ENCODE results near the gene TNNI3K. TPM values are rescaled to one million over a fixed set of nuclear protein-coding genes. Genes with fewer than 3 reads are reported as not detected.

The TNNI3K gene
- total and polyA plus RNA-seq, 8 donors, result 0.34 to 2.2 (median 0.39) TPM; not detected in 2

GRCh38 chr1:74197657-74198552, 37.3 kb upstream of the TNNI3K start, which contains the start of the genes FPGT and LRRIQ3:
TSS of gene FPGT (plus strand) at chr1:74198242. CDS start at chr1:74198279, 37 bp downstream.
TSS of gene LRRIQ3 (minus strand) at chr1:74198176. CDS start at chr1:74183684, 14,492 bp downstream.
- DNase-seq (peak; percentile 93 to 99 (median 96)), ATAC-seq (peak; percentile 99 to 100 (median 100)), FAIRE-seq (peak; percentile 88)
- Histone ChIP-seq H3K27me3 (no peaks in the 10 kb centered on the region), H3K9me3 (no peaks in the 10 kb centered on the region), H3K4me3 (peak within 1 kb of the TSS; percentile 42 to 63 (median 56)), H3K27ac (peak within 1 kb of the TSS; percentile 59 to 88 (median 80)), H3K36me3 (peaks cover 0 to 8% (median 0%) of the 10 kb centered on the region in 3 donors), H3K4me1 (peaks cover 0 to 9% (median 6%) of the 10 kb centered on the region in 3 donors)
- no peak for TF ChIP-seq CTCF (IDR thresholded peaks at IDR 0.05)
- 2 to 4% methylated on average over 41 of the region's 41 CpGs for WGBS, 2 donors
- intact Hi-C loops (cut with DNase I), result no loop called here

DNA sequence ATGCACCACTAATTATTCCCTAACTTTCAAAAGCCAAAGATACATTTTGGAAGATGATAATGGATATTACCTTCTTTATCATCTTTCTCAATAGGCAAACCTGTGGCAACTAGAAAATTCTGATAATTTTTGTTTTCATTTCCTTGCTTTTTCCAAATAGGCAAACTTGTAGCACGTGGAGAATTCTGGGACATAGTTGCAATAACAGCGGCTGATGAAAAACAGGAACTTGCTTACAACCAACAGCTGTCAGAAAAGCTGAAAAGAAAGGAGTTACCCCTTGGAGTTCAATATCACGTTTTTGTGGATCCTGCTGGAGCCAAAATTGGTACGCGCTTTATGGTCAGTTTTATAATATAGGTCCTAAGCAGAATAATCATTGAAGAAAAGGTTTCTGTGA, 35.7 kb upstream of the TNNI3K start:
- H3K9me3 ChIP-seq, result no peaks in the 10 kb centered on the region
- intact Hi-C loops (cut with DNase I), result no loop called here
- H3K27ac ChIP-seq, result no peak overlapping the region
- 81 to 82% methylated on average over 5 of the region's 5 CpGs for WGBS, 2 donors
- FAIRE-seq (no peak), DNase-seq (no peak), ATAC-seq (no peak)
- H3K36me3 ChIP-seq, result peaks cover 0 to 12% (median 0%) of the 10 kb centered on the region in 3 donors
- H3K4me1 ChIP-seq, result peaks cover 0 to 9% (median 6%) of the 10 kb centered on the region in 3 donors
- no peaks in the 10 kb centered on the region for H3K27me3 ChIP-seq
- no peak overlapping the region for H3K4me3 ChIP-seq
- TF ChIP-seq CTCF (IDR thresholded peaks at IDR 0.05), result no peak

DNA sequence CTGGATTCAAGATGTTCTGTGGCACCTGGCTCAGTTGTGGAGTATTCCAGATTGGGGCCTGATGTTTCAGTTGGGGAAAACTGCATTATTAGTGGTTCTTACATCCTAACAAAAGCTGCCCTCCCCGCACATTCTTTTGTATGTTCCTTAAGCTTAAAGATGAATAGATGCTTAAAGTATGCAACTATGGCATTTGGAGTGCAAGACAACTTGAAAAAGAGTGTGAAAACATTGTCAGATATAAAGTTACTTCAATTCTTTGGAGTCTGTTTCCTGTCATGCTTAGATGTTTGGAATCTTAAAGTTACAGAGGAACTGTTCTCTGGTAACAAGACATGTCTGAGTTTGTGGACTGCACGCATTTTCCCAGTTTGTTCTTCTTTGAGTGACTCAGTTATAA, 29.9 kb upstream of the TNNI3K start:
- FAIRE-seq, result no peak
- 90 to 92% methylated on average over 2 of the region's 2 CpGs for WGBS, 2 donors
- Histone ChIP-seq H3K4me1 (no peaks in the 10 kb centered on the region), H3K36me3 (peaks cover 0 to 21% (median 0%) of the 10 kb centered on the region in 3 donors), H3K9me3 (no peaks in the 10 kb centered on the region), H3K4me3 (no peak overlapping the region), H3K27me3 (no peaks in the 10 kb centered on the region), H3K27ac (no peak overlapping the region)
- DNase-seq, result no peak
- ATAC-seq, result no peak
- no peak for TF ChIP-seq CTCF (IDR thresholded peaks at IDR 0.05)
- intact Hi-C loops (cut with DNase I), result no loop called here

DNA sequence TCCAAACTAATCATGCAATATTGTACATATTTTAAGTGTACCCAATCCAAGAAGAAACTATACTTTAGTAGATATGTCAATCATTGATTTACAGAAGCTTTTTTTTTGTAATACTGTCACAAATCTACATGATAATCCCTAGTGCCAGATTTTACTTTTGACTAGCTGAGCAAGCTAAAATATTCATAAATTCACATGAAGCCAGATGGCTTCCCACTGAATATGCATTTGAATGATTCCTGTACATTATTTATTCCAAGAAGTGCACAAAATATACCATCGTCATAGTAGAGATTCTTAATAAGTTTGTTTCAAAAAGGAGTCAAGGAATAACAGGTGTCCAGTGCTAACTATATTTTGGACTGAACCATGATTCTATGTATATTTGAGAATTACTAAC, 20.0 kb upstream of the TNNI3K start:
- ATAC-seq, result no peak
- no peak for FAIRE-seq
- H3K27ac ChIP-seq, result no peak overlapping the region
- H3K4me1 ChIP-seq, result no peaks in the 10 kb centered on the region
- 90% methylated on average over 1 of the region's 1 CpG for WGBS, 2 donors
- no peaks in the 10 kb centered on the region for H3K27me3 ChIP-seq
- no peaks in the 10 kb centered on the region for H3K36me3 ChIP-seq
- intact Hi-C loops (cut with DNase I), result no loop called here
- H3K4me3 ChIP-seq, result no peak overlapping the region
- H3K9me3 ChIP-seq, result no peaks in the 10 kb centered on the region
- TF ChIP-seq CTCF (IDR thresholded peaks at IDR 0.05), result no peak
- DNase-seq, result no peak

DNA sequence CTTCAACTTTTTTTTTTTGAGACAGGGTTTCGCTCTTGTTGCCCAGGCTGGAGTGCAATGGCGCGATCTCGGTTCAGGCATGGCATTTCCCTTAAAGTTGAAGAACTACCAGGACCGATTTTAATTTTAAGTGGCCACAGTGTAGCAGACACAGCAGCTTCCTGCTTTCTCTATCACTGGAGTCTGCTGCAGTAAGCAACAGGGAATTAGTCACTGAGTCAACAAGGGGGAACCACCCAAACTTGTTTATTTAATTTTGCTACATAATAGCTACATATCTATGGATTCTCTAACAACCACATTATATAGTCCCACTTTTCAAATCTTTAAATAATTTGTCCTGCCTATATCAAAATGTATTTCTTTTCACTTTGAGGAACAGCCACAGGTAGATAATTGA, 12.5 kb upstream of the TNNI3K start:
- H3K27me3 ChIP-seq, result no peaks in the 10 kb centered on the region
- no peaks in the 10 kb centered on the region for H3K9me3 ChIP-seq
- no peak overlapping the region for H3K27ac ChIP-seq
- no peak overlapping the region for H3K4me3 ChIP-seq
- no peak for ATAC-seq
- intact Hi-C loops (cut with DNase I), result no loop called here
- TF ChIP-seq CTCF (IDR thresholded peaks at IDR 0.05), result no peak
- DNase-seq, result no peak
- H3K36me3 ChIP-seq, result no peaks in the 10 kb centered on the region
- 95 to 98% methylated on average over 5 of the region's 5 CpGs for WGBS, 2 donors
- H3K4me1 ChIP-seq, result no peaks in the 10 kb centered on the region
- no peak for FAIRE-seq
